ENCODE results near the gene TCAIM. TPM values are rescaled to one million over a fixed set of nuclear protein-coding genes. Genes with fewer than 3 reads are reported as not detected.
A peak's percentile ranks its signal among the peaks of the same experiment; 100 is the strongest.

TCAIM gene
- total and polyA plus RNA-seq, 9 donors = 11.1 to 24.0 (median 21.9) TPM

DNA sequence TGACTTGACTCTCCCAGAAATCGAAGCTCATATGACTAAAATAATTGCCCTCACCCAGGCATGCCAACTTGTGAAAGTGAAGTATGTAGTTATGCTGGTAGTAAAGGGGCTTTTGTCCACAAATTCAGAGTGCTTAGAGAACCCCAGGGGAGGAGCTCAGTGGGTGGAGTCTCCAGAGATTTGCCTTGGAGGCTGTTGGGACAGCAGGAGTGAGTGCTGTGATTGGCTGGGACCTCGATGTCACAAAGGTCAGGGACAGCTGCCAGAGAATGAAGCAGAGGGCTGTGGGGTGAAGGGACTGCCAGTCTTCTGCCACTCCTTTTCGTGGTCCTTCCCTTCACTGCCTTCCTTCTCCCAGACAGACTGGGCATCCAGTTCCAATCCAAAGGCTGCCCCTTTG is 89.1 kb downstream of the TCAIM start:
- 79 to 89% (median 85%) methylated on average over 3 of the region's 3 CpGs for WGBS, 3 donors
- Histone ChIP-seq H3K4me1 (ENCODE audit: insufficient read depth) (no peaks in the 10 kb centered on the region), H3K9me3 (no peaks in the 10 kb centered on the region), H3K27ac (no peak overlapping the region), H3K36me3 (no peaks in the 10 kb centered on the region), H3K4me3 (no peak overlapping the region), H3K27me3 (no peaks in the 10 kb centered on the region)
- peak in 1 of 5 donors; percentile 7 for DNase-seq
- intact Hi-C loops (cut with DNase I) = no loop called here
- no peak for TF ChIP-seq POLR2A (IDR thresholded peaks at IDR 0.05)
- no peak for TF ChIP-seq EP300 (IDR thresholded peaks at IDR 0.05)
- TF ChIP-seq CTCF (IDR thresholded peaks at IDR 0.05) = no peak

GRCh38 chr3:44428910-44429309 is 90.3 kb downstream of the TCAIM start:
- Histone ChIP-seq H3K27ac (no peak overlapping the region), H3K27me3 (no peaks in the 10 kb centered on the region), H3K4me3 (no peak overlapping the region), H3K9me3 (no peaks in the 10 kb centered on the region), H3K36me3 (no peaks in the 10 kb centered on the region), H3K4me1 (ENCODE audit: insufficient read depth) (no peaks in the 10 kb centered on the region)
- TF ChIP-seq POLR2A (IDR thresholded peaks at IDR 0.05) = no peak
- no peak for TF ChIP-seq CTCF (IDR thresholded peaks at IDR 0.05)
- TF ChIP-seq EP300 (IDR thresholded peaks at IDR 0.05) = no peak
- intact Hi-C loops (cut with DNase I) = no loop called here
- peak in 1 of 5 donors; percentile 15 for DNase-seq
- 67 to 74% (median 69%) methylated on average over 7 of the region's 7 CpGs for WGBS, 3 donors

DNA sequence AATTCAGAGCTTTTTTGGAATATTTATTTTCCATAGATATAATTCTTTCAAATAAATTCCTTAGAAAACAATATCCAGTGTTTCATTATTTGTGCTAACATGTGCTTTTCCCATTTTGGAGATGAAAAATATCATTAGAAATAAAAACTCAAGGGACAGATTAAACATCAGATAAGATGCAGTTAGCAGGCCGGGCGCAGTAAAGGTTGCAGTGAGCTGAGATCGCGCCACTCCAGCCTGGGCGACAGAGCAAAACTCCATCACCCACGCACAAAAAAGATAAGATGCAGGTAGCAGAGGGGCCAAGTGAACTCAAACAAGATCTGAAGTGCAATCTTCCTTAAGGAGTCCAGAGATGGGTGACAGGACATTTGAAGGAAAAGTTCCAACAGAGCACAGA is 90.9 kb downstream of the TCAIM start:
- Histone ChIP-seq H3K27ac (no peak overlapping the region), H3K9me3 (no peaks in the 10 kb centered on the region), H3K27me3 (no peaks in the 10 kb centered on the region), H3K36me3 (no peaks in the 10 kb centered on the region), H3K4me3 (no peak overlapping the region), H3K4me1 (ENCODE audit: insufficient read depth) (no peaks in the 10 kb centered on the region)
- intact Hi-C loops (cut with DNase I) = no loop called here
- DNase-seq = peak in 1 of 5 donors; percentile 7
- TF ChIP-seq EP300 (IDR thresholded peaks at IDR 0.05) (no peak), CTCF (IDR thresholded peaks at IDR 0.05) (no peak), POLR2A (IDR thresholded peaks at IDR 0.05) (no peak)
- 70 to 75% (median 74%) methylated on average over 6 of the region's 6 CpGs for WGBS, 3 donors

DNA sequence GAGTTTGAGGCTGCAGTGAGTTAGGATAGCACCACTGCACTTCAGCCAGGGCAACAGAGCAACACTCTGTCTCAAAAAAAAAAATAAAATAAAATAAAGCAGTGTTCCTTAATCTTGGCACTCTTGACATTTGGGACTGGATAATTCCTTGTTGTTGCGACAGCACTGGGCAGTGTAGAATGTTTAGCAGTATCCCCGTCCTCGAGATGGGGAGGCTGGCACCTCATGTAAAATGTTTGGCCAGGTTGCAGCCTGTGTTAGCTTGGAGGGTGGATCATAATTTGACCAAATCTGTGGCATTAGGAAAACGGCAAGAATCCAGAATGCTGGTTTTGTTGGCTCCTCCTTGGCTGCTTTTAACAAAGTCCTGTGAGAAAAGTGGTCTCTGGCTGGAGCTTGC is 91.9 kb downstream of the TCAIM start:
- Histone ChIP-seq H3K4me1 (ENCODE audit: insufficient read depth) (no peaks in the 10 kb centered on the region), H3K27ac (no peak overlapping the region), H3K36me3 (no peaks in the 10 kb centered on the region), H3K27me3 (no peaks in the 10 kb centered on the region), H3K4me3 (no peak overlapping the region), H3K9me3 (no peaks in the 10 kb centered on the region)
- intact Hi-C loops (cut with DNase I) = no loop called here
- TF ChIP-seq CTCF (IDR thresholded peaks at IDR 0.05) (no peak), EP300 (IDR thresholded peaks at IDR 0.05) (no peak), POLR2A (IDR thresholded peaks at IDR 0.05) (no peak)
- DNase-seq = no peak
- 64 to 74% (median 71%) methylated on average over 4 of the region's 4 CpGs for WGBS, 3 donors
